GM18861 (cell line): ENCODE results near the gene USF2.

Experiments
- ATAC-seq: cut with Tn5 transposase; IDR thresholded peaks from one replicate; pipeline ENCODE4 v1.9.1; 2021; ENCODE audit not compliant: unreplicated experiment

USF2 gene

DNA sequence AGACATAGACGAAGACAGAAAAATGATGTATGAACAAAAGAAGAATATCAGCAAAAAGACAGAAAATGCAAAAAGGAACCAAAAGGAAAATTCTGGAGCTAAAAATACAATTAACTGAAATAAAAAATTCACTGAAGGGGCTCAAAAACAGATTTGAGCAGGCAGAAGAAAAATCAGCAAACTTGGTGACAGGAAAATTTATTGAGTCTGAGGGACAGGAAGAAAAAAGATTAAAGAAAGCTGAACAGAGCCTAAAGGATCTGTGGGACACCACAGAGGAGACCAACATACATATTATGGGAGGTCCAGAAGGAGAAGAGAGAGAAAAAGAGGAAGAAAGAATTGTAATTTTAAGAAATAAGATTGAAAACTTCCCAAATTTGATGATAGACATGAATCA lies 27.3 kb upstream of the USF2 start:
- no peak for ATAC-seq

DNA sequence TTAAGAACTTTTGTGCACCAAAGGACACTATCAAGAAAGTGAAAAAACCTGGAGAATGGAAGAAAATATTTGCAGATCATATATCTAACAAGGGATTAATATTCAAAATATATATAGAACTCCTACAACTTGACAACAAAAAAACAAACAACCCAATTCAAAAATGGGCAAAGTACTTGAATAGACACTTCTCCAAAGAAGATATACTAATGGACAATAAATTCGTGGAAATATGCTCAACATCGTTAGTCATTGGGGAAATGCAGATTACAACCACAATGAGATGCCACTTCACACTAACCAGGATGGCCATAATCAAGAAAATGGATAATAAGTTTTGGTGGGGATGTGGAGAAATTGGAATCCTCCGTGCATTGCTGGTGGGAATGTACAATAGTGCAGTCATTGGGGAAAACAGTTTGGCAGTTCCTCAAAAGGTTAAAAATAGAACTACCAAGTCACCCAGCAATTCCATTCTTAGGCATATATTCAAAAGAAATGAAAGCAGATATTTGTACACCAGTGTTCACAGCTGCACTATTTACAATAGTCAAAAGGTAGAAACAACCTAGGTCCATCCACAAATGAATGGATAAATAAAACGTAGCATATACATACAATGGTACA lies 22.2 kb upstream of the USF2 start:
- no peak for ATAC-seq

DNA sequence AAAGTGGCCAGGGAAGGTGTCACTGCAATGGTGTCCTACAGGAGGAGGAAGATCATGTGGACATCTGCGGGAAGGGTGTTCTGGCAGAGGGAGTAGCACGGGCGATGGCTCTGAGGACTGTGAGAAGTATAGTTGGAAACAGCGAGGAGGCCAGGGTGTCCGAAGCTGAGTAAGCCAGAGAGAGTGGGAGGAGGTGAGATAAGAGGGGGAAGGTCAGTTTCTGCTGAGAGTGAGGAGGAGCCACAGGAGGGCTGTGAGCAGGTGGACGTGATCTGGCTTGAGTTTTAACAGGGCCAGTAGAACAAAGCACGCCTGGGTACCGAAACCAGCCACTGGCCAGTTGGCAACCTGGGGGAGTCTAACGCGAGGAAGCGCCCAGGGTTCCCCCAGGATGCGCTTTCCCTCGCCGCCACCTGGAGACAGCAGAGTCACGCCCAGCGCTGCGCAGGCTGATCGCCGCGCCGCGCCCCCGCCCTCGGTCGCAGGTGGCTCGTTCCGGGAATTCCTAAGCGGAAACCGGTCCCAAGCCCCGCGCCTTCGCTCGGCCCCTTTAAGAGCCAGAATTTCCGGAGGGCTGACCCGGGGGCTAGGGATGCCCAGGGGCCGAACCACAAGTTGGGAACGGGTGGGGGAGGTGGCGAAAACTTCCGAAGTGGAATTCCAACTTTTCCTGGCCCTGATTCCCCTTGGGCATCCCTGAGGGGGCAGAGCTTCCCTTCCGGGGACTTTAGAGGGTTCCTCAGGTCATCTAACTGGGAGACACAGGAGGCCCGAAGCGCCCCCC lies 21.0 kb upstream of the USF2 start:
- ATAC-seq, result no peak

DNA sequence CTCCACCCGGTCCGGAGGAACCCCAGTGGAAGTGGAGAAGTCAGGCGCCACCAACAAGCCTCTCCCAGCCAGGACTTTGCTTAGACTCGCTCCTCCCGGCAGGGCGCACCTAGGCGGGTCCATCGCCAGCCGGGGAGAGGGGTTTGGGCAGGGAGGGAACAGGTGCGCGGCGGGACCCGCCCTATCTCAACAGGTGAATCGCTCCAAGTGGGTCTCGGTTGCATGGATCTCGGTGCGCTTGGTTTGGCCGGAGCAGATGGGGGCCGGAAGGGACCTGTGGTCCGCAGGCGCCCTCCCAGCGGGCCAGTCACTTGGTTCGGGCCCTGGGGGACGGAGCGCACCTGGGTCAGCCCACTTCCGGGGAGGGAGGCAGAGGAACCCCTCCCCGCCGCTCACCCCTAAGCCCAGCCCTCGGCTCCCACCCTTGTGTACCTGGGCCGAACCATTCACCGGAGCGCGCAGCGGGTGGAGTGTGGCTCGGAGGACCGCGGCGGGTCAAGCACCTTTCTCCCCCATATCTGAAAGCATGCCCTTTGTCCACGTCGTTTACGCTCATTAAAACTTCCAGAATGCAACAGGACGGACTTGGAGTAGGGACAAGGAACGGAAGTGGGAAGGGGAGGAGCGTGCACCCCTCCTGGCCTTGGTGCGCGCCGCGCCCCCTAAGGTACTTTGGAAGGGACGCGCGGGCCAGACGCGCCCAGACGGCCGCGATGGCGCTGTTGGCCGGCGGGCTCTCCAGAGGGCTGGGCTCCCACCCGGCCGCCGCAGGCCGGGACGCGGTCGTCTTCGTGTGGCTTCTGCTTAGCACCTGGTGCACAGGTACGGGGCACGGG lies 20.2 kb upstream of the USF2 start, which contains the start of gene LSR:
Gene LSR (plus strand): TSS at position 693 of the 836 bp plus-strand sequence. CDS start 21 bp downstream, at position 714.
- peak; percentile 62 for ATAC-seq

DNA sequence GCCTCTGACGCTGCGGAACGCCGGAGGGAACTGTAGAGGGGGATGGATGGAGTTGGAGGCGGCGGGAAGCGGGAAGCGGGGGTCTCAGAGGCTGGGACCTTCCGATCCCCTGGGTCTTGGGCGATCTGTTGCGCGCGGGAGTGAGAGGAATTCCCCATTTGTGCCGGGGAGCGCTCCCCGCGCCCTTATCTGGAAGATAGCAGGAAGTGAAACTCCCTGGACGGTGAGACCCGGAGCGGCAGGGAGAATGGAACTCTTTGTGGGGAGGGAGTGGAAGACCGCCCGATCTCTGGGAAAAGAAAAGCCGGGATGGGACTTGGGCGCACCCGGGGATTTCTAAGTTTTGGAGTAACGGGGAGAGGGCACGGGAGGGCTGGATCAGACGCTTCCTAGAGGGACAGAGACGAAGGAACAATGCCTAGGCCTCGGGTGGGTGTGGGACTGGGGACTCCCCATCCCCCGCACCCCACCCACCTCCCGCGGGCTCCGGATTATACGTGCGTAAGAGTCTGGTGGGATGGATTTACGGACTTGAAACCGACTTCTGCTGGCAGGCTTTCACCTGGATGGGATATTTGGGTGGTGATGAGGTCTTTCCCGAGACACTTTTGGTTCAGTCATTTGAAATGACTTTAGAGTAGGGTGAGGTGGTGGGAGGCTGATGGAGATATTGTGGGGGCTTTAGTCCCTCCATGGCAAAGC lies 19.5 kb upstream of the USF2 start:
- ATAC-seq, result no peak

DNA sequence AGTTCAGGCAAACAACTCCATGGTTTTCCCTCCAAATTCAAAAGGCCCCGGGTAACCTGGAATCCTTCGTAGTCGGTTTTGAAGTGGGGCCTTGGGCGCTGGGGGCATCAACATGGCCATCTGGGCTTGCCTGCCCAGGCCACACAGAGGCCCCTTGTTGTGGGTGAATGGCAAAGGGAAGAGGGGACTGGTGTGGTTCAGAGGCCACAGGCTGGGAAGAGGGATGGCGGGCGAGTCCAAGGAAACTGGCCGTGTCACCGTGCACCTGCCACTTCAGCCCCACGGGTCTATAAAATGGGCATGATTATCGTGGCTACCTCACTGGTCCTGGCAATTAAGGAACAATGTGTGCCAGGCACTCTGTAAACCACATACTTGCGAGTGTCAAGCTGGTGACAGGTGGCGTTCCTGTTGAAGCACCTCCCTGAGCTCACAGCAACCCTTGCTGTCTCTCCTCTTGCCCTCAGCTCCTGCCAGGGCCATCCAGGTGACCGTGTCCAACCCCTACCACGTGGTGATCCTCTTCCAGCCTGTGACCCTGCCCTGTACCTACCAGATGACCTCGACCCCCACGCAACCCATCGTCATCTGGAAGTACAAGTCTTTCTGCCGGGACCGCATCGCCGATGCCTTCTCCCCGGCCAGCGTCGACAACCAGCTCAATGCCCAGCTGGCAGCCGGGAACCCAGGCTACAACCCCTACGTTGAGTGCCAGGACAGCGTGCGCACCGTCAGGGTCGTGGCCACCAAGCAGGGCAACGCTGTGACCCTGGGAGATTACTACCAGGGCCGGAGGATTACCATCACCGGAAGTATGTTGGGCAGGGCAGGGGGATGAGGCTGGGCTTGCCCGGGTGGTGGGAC lies 18.7 kb upstream of the USF2 start:
- ATAC-seq, result no peak

DNA sequence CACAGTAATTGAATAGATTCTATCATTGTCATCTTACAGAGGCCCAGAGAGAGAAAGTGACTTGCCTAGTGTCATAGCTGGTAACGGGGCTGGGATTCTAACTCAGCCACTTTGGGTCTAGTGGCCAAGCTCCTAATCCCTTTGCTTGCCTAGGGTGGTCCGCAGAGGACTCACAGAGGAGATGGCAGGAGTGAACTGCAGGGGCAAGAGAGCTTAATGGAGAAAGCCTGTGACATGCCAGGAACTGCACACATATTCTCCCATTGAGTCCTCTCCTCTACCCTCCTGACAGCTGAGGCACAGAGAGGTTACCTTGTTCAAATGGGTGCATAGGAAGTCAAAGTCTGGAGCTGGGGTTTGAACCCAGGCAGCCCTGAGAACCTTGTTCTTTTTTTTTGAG lies 17.3 kb upstream of the USF2 start:
- ATAC-seq, result no peak

DNA sequence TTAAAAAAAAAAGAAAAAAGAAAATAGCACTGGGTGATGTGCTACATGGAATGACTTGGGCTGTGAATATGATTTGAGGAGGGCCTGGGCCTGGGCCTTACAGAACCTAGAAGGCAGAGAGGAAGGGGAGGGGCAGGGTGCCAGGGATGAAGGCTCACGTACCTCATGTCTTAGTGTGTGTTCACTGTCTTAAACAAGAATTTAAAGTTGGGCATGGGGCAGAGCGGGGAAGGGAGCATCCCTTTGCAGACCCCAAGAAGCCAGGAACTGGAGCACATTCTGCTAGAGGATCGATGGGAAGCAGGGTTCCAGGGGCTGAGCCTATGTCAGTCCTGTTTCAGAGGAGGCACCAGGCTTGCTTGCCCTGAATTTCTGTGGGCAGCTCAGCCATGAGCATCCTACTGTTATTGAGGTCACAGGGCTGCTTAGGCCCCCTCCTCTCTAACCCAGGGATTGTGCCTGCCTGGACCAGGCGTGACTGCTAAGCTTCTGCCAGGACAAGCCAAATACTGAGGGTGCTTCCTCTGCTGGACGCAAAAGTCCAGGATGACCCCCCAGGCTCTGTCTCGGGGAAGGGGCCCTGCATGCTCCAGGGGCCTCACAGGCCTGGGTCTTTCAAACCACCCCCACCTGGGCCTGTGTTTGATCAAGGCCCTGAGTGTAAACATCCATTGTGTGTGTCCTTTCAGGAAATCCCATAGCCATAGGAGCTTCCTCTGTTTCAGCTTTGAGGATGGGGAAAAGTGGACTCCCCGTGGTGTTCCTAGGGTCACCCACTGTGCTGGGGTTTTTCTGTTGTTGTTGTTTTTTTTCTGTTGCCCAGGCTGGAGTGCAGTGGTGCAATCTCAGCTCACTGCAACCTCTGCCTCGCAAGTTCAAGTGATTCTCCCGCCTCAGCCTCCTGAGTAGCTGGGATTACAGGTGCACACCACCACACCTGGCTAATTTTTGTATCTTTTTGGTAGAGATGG lies 15.2 kb upstream of the USF2 start:
- ATAC-seq, result no peak

DNA sequence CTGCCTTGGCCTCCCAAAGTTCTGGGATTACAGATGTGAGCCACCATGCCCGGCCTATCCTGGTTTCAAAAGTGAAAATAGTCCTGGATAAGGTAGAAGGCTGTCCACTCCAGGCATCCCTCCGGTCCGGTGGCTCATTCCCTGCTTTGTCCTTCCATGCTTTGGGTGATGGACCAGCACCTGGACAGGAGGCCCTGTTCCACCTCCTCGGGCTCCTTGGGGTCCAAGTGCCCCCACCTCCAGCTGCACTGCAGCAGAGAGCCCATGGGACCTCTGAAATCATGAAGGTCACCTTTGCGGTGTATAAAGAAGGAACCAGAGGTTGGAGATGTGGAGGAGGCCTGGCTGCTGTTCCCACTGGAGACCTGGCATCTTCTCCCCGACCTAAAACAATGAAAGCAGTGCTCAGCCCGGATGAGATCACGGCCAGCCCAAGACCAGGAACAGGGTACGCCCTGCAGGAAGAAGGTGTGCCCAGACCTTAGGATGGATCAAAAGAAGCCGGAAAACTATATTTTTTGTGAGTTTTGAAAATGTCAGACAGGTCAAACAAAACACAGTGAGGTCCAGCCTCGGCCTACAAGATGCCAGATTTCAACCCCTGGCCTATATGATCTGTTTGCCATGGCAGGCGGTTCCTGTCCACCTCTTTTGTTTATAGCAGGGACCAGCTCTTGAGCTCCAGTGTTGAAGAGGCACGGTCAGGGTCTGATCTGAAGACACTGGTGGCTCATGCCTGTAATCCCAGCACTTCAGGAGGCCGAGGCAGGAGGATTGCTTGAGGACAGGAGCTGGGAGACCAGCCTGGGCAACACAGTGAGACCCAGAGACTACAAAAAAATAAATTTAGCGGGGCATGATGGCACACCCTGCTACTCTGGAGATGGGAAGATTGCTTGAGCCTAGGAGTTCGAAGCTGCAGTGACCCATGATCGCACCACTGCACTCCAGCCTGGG lies 14.1 kb upstream of the USF2 start:
- ATAC-seq, result no peak

DNA sequence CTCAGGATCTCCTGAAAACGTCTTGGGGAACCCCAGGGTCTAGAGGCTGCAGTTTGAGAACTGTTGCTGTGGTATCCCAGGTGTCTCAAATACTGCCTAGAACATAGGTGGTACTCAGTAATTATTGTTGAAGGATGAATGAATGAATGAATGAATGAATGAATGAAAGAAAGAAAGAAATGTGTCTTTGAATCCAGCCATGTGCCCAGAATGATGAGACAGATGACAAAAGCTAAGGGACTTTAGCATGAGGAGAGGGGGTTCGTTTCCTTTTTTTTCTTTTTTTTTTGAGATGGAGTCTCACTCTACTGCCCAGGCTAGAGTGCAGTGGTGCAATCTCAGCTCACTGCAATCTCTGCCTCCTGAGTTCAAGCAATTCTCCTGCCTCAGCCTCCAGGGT lies 12.2 kb upstream of the USF2 start:
- ATAC-seq, result no peak

DNA sequence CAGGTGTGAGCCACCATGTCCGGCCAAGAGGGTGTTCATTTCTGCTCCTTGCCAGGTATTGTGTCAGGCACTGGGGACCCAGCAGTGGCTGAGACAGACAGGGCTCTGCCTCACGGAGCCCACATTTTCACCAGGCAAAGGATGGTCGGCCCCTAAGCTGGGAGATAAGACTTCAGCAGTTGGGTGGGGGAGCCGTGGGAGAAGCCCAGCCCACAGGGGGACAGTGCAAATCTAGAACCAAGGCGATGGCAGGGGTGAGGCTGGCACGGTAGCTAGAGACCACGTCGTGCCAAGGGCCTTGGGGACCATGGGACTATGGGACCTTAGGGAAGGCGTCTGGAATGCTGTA lies 11.7 kb upstream of the USF2 start:
- no peak for ATAC-seq

DNA sequence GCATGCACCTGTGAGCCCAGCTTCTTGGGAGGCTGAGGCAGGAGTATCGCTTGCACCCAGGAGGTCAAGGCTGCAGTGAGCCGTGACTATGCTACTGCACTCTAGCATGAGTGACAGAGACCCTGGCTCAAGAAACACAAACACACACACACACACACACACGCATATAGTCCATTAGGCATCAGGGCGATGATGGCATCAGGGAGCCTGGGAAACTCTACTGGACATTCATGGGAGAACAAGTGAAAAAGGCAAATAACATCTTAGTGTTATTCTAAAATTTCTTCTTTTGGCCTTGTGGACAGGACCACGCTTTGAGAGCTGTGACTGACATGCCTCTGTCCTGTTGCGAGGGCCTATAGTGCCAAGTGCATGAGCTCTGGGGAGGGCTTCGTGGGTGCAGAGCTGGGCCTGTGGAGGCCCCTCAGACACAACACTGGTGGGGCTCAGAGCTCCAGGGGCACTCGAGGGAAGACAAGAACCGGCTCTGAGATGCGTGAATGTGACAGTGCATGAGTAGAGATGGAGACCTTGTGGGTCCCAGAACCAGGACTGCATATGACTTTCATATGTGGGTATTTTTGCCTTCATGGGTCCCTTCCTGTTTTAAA lies 8.0 kb upstream of the USF2 start:
- ATAC-seq, result no peak

DNA sequence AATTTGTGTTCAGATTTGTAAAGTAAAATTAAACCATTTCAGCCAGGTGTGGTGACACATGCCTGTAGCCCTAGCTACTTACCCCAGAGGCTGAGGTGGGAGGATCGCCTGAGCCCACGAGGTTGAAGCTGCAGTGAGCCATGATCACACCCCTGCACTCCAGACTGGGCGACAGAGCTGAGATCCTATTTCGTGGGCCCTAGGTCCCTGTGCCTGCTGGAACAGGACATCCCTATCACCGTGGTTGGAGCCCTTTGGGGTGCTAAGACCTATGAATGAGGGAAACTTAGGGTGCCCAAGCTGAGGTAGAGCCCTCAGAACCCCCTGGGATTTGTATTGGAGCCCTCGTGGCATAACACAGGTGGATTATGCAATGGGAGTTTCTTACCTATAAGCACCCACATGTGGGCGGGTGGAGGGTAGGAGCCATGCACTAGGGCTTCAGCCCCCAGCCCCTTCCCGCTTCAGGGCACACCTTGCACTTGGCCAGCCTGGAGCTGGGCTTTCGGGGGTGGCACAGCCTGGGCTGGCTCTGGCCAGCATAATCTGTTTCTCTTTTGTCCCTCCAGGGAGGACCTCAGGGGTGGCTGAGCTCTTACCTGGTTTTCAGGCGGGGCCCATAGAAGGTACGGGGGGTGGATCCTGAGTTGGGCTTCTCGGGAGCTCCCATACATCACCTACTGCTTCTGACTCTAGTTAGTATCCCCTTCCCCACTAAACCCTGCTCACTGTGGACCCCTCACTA lies 7.2 kb upstream of the USF2 start:
- no peak for ATAC-seq

DNA sequence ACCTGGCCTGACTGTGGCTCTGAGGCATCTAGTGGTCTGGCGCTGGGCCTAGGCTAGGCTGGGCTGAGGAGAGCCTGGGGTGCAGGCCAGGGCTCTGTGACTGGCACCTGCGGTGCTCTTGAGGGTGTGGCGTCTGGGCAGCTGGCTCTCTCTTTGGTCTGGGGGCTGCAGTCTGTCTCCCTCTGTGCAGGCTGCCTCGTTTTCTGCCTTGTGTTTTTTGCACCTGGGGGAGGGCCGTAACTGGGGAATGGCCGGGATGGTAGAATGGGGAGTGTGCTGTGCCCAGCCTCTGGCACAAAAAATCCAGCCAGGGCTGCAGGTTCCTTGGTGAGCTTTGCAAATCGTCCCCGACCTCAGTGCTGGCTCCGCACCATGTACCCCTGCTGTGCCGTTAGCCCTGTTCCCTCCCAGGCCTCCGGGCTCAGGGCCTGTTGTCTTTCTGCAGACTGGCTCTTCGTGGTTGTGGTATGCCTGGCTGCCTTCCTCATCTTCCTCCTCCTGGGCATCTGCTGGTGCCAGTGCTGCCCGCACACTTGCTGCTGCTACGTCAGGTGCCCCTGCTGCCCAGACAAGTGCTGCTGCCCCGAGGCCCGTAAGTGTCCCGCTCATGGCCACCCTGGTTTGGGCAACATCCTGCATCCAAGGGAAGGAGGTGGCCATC lies 6.5 kb upstream of the USF2 start:
- no peak for ATAC-seq

DNA sequence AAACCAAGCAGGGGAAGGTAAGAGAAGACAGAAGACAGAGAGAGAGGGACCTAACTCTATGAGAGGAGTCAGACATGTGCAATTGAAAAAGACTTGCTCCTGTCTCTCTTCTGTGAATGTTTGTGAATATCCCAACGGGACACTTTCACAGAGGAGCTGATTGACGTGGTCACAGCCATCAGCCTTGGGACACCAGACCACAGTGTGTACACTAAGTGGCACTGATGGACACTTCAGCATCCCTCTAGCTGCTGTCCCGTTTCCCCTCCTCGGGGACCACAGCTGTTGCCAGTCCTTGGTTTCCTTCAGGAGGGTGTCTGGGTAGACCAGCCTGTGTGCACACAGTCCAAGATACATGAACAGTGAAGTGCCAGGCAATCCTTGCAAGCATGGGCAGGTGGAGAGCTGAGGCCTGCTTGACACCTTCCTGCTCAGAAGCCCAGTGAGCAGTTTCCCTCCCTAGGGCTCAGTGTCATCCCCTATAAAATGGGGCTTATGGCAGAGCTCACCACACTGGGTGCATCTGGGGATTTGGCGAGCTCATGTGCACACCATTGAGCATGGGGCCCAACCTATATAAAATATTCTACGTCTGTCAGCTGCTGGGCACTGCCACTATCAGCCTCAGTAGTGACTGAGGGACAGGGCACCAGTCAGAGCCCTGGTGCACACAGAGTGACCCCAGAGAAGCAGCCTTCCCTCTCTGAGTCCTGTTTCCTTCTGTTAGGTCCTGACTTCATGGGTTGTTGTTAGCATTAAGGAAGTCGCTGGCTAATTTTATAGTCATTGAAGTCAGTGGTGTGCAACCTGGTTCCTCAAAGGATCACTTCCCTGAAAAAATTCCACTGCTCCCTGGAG lies 4.3 kb upstream of the USF2 start:
- ATAC-seq, result no peak
